ENCODE measurements around the gene SIRPB2. TPM values are rescaled to one million over a fixed set of nuclear protein-coding genes. Genes with fewer than 3 reads are reported as not detected.

SIRPB2 gene
- polyA plus RNA-seq, 1 experiment, result not detected

- Histone ChIP-seq H3K27me3 (ENCODE audit: control insufficient read depth, insufficient read depth, low read length) (no peaks in the 10 kb centered on the region), H3K9me3 (ENCODE audit: control insufficient read depth, insufficient read depth, low read length) (no peaks in the 10 kb centered on the region), H3K4me3 (ENCODE audit: low read depth, low read length) (no peak overlapping the region), H3K27ac (ENCODE audit: low read depth, low read length) (no peak overlapping the region)
- ChIA-PET POLR2A (no interaction called here), CTCF (interaction anchor here (1.5 kb wide), 1 partner anchor 33 kb away, joined by 4 read pairs; no protein-coding TSS in a partner anchor)
- no peak for DNase-seq (ENCODE audit: low read depth, low spot score)
- TF ChIP-seq CTCF (IDR thresholded peaks at IDR 0.05; ENCODE audit: low read depth, low read length), result no peak
These were observed 45.9 kb upstream of the SIRPB2 start for GRCh38 chr20:1536893-1537730.

- H3K4me3 ChIP-seq (ENCODE audit: low read depth, low read length), result no peak overlapping the region
- TF ChIP-seq CTCF (IDR thresholded peaks at IDR 0.05; ENCODE audit: low read depth, low read length), result no peak
These were observed 44.4 kb upstream of the SIRPB2 start for GRCh38 chr20:1535420-1536175.

GRCh38 chr20:1534526-1534925 is 43.3 kb upstream of the SIRPB2 start:
- CTCF ChIA-PET, result interaction anchor here (1.6 kb wide), 1 partner anchor 31 kb away, joined by 6 read pairs; no protein-coding TSS in a partner anchor

More at GRCh38 chr20:1535420-1536175, 44.4 kb upstream of the SIRPB2 start:
- Histone ChIP-seq H3K27me3 (ENCODE audit: control insufficient read depth, insufficient read depth, low read length) (no peaks in the 10 kb centered on the region), H3K27ac (ENCODE audit: low read depth, low read length) (no peak overlapping the region), H3K9me3 (ENCODE audit: control insufficient read depth, insufficient read depth, low read length) (no peaks in the 10 kb centered on the region)
- DNase-seq (ENCODE audit: low read depth, low spot score), result no peak
- POLR2A ChIA-PET, result no interaction called here
- CTCF ChIA-PET, result interaction anchor here (1.1 kb wide), 1 partner anchor 32 kb away, joined by 3 read pairs; no protein-coding TSS in a partner anchor

GRCh38 chr20:1533059-1533458 is 41.8 kb upstream of the SIRPB2 start:
- POLR2A ChIA-PET, result no interaction called here
- Histone ChIP-seq H3K27me3 (ENCODE audit: control insufficient read depth, insufficient read depth, low read length) (no peaks in the 10 kb centered on the region), H3K4me3 (ENCODE audit: low read depth, low read length) (no peak overlapping the region), H3K9me3 (ENCODE audit: control insufficient read depth, insufficient read depth, low read length) (no peaks in the 10 kb centered on the region), H3K27ac (ENCODE audit: low read depth, low read length) (no peak overlapping the region)
- CTCF ChIA-PET, result interaction anchor here (1.6 kb wide), 1 partner anchor 30 kb away, joined by 6 read pairs; no protein-coding TSS in a partner anchor
- no peak for TF ChIP-seq CTCF (IDR thresholded peaks at IDR 0.05; ENCODE audit: low read depth, low read length)
- DNase-seq (ENCODE audit: low read depth, low spot score), result no peak

More at GRCh38 chr20:1534526-1534925, 43.3 kb upstream of the SIRPB2 start:
- Histone ChIP-seq H3K27me3 (ENCODE audit: control insufficient read depth, insufficient read depth, low read length) (no peaks in the 10 kb centered on the region), H3K9me3 (ENCODE audit: control insufficient read depth, insufficient read depth, low read length) (no peaks in the 10 kb centered on the region), H3K4me3 (ENCODE audit: low read depth, low read length) (no peak overlapping the region), H3K27ac (ENCODE audit: low read depth, low read length) (no peak overlapping the region)
- POLR2A ChIA-PET, result no interaction called here
- no peak for DNase-seq (ENCODE audit: low read depth, low spot score)
- no peak for TF ChIP-seq CTCF (IDR thresholded peaks at IDR 0.05; ENCODE audit: low read depth, low read length)
